ENCODE results near the gene MRPL23.

The MRPL23 gene

DNA sequence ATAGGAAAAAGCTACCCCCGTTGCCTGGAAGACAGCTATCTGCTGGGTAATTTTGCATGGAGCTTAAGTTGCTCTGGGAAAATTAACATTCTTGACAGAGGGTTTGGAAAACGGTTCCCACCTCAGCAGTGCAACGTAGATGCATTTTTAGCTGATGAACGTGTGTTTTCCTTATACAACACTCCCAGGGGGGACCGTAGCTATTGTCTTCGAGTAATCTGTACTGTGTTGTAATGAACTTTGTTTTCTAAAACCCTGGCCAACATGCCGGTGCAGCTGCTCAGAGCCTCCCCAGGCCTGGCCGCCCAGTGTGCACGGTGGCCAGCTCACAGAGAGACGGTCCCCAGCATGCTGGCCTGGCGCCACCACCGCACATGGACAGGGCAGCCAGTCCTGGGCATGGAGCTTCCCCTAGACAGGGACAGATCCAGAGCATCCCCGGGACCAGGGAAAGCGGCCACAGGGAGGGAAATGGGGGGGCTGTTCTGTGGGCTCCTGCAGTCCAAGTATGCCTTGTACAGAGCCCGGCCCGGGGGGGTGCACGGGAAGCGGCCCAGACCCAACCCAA lies 25.5 kb upstream of the MRPL23 start:
- DNase-seq = no peak

GRCh38 chr11:1922481-1923081 lies 24.6 kb upstream of the MRPL23 start:
- no peak for DNase-seq

DNA sequence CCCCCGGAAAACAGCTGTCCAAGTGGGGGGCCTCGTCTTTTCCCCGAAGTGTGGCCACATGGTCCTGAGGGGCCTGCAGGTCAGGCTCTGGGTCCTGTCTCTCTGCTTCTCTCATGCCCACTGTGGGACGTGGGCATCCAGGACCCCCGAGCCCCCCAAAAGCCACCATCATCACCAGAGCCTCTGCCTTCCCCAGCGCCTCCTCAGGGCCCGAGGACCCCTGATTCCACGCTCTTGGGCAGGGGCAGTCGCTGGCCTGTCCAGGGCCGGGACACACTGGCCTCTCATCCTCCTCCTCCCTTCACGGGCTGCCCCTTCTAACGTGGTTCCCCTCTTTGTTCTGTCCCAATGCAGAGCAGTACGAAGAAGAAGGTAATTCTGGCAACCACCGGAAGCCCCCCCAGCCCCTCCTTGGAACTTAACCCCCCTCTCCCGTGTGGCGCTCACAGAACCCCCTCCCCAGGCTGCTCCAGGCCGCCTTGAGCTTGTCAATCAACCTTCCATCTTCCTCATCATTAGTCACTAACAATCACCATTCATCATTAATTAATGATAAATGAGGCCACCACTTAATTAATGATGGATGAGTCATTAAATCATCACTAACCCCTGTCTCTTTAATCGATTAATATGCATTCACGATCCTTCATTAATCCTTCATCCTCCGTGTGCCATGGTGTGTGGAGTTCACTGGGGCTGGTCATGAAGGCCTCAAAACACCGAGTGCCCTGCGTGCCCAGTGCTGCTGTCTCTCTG lies 23.8 kb upstream of the MRPL23 start:
- DNase-seq = no peak

GRCh38 chr11:1924181-1924580 lies 23.0 kb upstream of the MRPL23 start:
- DNase-seq = no peak

- no peak for DNase-seq
These were observed 22.3 kb upstream of the MRPL23 start for GRCh38 chr11:1924646-1925372.

DNA sequence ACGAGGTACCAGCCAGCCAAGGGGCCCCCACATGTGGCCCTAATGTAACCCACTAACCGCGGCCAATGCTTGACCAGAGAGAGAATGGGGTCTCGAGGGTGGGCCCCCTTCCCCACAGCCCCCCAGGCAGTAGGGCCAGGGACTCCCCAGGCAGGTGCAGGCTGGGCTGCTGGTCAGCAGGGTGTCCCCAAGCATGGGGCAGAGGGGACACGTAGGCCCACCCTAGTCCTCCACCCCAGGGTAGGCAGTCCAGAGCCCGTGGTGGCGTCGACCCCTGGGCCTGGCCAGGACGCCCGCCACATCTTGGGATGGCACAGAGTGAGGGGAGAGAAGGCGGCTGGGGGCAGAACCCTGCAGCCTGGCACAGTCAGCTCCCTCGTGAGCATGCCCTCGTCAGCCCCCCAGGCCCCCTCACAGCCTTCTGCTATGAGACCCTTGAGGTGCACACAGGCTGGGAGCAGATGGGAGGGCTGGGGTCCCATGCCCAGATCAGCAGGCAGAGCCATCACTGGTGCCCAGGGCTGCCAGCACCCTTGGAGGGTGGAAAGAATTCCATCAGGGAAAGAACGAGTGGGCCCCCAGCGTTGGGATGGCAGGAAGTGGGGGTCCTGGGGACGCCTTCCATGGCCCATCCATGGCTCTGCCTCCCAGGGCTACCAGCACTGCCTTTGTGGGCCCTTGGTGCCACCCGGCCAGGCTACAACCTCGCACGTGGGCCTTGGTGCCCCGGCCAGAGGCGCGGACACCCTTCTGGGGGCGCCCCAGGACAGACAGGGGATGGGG lies 21.6 kb upstream of the MRPL23 start:
- DNase-seq = no peak

- no peak for DNase-seq
These were observed 20.7 kb upstream of the MRPL23 start for GRCh38 chr11:1926156-1927025.

- no peak for DNase-seq
These were observed 19.9 kb upstream of the MRPL23 start for GRCh38 chr11:1927026-1927847.

GRCh38 chr11:1927848-1928469 lies 19.2 kb upstream of the MRPL23 start:
- no peak for DNase-seq

- no peak for DNase-seq
These were observed 18.7 kb upstream of the MRPL23 start for GRCh38 chr11:1928470-1928890.

DNA sequence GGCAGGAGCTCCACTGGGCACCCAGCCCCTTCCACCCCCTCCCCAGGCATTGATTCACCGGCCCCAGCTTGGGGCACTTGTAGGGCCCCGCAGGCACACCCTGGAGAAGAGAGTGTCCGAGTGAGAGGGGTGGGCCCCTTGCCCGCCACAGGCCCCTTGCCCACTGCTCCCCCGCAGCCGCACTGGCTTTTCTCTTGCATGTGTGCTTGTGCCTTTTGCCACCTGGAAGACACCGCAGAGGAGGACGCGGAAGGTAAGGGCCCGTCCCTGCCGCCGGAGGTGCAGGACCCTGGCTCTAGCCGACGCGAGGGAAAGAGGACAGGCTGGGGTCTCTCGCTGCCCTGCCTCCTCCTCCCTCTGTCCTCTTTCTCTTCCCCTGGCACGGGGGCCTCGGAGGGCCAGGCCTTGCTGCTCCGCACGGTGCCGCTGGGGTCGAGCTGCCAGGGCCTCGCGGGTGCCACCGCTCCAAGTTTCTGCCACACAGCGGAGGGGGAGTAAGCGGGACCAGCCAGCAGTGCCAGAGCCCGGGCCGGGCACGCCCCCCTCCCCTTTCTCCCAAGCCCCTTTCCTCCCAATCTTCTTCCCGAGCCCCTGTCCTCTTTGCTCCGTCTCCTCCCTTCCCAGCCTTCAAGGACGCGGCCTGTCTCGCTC lies 18.1 kb upstream of the MRPL23 start:
- DNase-seq = no peak

DNA sequence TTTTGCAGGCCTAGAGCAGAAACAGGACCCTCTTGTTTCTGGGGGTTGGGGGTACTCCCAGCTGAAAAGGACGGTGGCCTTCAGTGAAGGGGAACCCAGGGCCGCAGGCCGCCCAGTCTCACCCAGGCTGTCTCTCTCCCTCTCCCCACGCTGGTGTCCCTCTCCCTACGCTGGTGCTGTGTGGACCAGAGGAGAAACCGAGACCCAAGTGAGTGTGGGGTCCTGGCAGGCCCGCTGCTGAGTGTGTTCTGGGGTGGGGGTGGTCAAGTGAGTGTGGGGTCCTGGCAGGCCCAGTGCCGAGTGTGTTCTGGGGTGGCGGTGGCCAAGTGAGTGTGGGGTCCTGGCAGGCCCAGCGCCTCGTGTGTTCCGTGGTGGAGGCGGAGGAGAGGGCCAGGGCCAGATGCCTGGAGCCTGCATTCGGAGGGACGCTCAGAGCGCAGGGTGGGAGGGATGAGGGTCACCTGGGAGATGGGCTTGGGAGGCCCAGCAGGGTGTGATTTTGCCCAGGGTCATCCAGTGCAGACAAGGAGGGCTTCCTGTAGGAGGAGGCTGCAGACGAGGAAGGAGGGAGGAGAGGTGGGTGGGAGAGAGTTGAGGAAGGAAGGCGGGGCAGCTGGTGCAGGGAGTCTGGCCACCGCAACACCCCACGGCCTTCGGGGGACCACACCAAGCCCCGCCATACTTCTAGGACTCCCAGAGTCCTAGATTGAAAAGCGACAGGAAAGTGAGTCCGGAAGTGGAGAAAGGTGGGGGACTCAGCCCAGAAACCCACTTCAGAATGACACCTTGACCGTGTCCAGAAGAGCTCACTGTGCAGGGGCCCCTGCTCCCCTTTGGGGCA lies 17.3 kb upstream of the MRPL23 start:
- DNase-seq = no peak

- DNase-seq = no peak
These were observed 16.7 kb upstream of the MRPL23 start for GRCh38 chr11:1930462-1930830.

GRCh38 chr11:1931341-1932104 lies 15.6 kb upstream of the MRPL23 start:
- DNase-seq = no peak

- DNase-seq = no peak
These were observed 15.0 kb upstream of the MRPL23 start for GRCh38 chr11:1932105-1932480.

GRCh38 chr11:1932681-1933080 lies 14.5 kb upstream of the MRPL23 start:
- DNase-seq = no peak

DNA sequence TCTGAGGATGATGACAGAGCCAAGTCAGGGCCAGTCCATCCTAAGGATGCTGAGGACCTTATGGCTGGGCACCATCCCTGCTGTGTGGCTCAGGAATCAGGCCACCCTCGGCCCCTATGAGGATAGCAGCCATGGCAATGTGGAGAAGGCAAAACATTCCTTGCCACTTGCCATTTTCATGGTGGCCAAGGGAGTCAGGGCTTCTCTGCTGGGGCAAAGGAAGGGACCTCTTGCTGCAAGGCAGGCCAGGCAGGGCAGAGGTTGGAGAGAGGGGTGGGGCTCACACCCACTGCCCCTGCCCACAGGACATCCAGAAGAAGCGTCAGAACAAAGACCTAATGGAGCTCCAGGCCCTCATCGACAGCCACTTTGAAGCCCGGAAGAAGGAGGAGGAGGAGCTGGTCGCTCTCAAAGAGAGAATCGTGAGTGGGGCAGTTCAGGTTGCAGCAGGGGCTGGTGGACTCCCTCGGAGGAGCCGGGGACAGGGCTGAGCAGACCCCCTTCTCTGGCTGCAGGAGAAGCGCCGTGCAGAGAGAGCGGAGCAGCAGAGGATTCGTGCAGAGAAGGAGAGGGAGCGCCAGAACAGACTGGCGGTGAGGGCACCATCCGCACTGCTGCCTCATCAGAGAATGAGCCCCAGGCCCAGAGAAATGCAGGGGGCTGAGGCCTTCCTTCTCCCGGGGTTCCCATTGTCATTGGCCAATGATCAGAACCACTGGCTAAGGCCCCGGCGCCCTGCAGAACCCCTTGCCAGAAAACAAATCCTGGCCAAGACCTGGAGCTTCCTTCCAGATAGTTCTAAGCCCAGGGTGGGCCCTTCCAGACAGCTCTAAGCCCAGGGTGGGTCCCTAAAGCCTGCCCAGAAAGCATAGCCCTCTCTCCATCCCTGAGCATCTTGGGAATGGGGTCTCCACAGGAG lies 13.5 kb upstream of the MRPL23 start:
- DNase-seq = no peak
